ENCODE measurements around the gene POU4F1.
"Not testable (repeated sequence)": the region's sequence is repeated elsewhere in the genome, so short reads cannot be mapped to it uniquely, and the experiment has no call there.

POU4F1 gene

GRCh38 chr13:78603240-78603957, at the start of gene POU4F1:
POU4F1 (minus strand) TSS chr13:78603552; CDS start chr13:78603326, 226 bp downstream.
- no peak for DNase-seq (ENCODE audit: low spot score)

DNA sequence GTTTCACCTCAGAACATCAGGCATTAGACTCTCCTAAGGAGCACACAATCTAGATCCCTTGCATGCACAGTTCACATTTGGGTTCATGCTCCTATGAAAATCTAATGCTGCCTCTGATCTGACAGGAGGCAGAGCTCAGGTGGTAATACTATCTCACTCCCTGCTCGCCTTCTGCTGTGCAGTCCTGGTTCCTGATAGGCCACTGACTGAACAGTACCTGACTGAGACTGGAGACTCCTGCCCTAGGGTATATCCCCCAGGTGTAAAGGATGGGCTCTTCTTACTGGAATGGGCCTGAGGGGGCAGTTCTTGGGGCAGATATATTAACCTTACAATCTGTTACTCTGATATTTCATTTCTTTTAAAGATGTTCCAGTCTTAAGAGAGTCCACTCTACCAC, 49.3 kb upstream of the POU4F1 start:
- no peak for DNase-seq (ENCODE audit: low spot score)

DNA sequence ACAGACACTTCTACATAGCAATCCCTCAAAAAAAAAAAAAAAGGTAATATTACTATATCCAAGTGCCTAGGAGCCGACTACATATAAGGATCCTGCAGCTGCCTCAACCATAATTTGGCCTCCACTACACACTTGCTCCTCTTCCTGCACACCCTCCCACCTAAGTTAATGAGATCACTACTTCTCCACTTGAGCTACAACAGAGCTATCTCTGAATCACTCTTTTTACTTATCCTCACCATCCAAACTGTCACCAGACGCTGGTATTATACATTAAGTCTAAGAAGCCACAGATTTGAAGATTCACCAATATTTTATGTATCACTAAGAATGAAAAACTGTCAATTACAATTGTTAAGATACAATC, 47.3 kb upstream of the POU4F1 start:
- no peak for DNase-seq (ENCODE audit: low spot score)

GRCh38 chr13:78649997-78650716, 46.8 kb upstream of the POU4F1 start:
- DNase-seq (ENCODE audit: low spot score): no peak

DNA sequence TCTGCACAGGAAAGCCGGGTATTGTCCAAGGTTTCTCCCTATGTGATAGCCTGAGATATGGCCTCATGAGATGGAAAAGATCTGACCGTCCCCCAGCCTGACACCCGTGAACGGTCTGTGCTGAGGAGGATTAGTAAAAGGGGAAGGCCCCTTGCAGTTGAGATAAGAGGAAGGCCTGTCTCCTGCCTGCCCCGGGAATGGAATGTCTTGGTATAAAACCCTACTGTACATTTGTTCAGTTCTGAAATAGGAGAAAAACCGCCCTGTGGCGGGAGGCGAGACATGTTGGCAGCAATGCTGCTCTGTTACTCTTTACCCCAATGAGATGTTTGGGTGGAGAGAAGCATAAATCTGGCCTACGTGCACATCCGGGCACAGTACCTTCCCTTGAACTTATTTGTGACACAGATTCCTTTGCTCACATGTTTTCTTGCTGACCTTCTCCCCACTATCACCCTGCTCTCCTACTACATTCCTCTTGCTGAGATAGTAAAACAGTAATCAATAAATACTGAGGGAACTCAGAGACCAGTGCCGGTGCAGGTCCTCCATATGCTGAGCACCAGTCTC, 43.8 kb upstream of the POU4F1 start:
- not testable (repeated sequence) for DNase-seq (ENCODE audit: low spot score)

DNA sequence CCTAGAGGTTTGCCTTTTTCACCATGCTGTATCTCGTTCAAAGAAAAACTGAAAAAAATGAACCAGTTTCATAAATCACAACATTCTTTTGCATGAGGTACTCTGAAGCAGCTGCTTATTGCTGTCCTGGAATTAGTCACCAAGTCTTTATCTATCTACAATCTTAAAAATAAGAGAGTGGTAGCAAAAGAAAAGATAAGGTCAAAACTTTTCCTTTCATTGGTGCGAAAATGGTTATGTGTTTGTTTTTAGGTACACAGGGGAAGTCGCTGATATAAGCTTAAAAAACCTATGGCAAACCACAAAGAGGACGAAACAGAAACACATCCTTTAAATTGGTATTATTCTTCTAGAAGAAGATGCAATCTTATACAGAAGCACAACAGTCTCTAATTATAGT, 34.9 kb upstream of the POU4F1 start:
- DNase-seq (ENCODE audit: low spot score): no peak

- no peak for DNase-seq (ENCODE audit: low spot score)
Observed at GRCh38 chr13:78636495-78636894, 33.1 kb upstream of the POU4F1 start.

DNA sequence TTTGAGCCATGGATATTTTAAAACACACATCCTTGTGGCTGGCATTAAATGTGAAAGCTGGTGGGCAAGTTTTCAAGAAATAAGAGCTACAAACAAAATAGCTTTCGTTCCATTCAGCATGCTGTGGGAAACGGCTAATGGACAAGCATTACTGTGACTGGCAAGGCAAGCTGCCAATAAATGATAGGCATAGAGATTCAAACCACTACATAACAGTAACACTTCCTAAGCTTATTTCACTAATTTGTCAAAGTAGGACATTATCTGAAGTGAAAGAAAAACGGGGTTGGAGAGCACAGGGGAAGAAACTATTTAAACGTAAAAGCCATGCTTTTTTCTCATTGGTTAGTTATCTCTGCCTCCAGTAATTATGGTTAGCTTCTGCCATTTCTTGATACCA, 29.6 kb upstream of the POU4F1 start:
- DNase-seq (ENCODE audit: low spot score): no peak

DNA sequence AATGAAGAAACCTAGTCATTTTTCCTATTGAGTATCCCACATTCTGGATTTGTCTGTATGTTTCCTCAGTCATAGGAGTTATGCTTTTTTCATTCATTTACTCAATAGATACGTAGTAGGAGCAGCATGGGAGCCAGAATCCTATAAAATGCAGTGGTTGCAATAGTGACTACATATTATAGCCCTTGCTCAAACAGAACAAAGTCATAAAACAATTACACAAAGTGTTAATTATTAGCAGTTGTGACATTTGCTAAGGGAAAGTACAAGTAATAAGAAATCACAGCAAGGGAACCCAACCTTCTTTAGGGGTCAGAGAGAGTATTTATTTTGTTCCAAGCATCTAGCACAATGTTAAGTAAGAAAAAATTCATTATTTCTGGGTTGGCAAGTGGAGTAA, 27.7 kb upstream of the POU4F1 start:
- DNase-seq (ENCODE audit: low spot score): no peak

DNA sequence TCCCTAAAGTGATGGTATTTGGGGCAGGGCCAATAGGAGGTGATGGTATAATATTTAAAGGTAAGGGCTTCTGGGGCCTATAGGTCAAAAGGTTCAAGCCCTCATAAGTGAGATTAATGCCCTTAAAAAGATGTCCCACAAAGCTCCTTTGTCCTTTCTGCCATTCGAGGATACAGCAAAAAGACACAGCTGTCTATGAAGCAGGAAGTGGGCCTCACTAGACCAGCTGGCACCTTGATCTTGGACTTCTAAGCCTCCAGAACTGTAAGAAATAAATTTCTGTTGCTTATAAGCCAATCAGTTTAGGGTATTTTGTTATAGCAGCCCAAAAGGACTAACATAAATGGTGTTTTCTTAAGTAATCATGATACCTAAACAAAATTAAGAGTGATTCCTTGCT, 27.2 kb upstream of the POU4F1 start:
- DNase-seq (ENCODE audit: low spot score): no peak

DNA sequence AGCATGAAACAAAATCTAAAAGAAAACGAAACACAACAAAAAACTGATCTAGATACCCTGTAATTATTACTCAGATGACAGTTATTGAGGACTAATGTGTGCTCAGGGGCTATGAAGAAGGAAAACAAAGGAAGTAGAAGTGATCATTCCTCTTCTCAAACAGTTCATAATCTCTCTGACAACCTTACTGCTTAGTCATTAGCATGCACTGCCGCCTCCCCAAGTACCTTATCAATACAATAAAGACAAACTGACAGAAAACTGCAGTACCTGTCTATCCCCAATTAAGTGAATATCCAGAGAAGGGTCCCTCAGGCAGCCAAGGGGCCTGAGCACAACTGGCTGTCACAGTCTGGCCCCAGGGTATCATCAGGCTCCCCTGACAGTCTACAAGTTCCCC, 22.0 kb upstream of the POU4F1 start:
- DNase-seq (ENCODE audit: low spot score): no peak

- no peak for DNase-seq (ENCODE audit: low spot score)
Observed at GRCh38 chr13:78623132-78623531, 19.8 kb upstream of the POU4F1 start.

DNA sequence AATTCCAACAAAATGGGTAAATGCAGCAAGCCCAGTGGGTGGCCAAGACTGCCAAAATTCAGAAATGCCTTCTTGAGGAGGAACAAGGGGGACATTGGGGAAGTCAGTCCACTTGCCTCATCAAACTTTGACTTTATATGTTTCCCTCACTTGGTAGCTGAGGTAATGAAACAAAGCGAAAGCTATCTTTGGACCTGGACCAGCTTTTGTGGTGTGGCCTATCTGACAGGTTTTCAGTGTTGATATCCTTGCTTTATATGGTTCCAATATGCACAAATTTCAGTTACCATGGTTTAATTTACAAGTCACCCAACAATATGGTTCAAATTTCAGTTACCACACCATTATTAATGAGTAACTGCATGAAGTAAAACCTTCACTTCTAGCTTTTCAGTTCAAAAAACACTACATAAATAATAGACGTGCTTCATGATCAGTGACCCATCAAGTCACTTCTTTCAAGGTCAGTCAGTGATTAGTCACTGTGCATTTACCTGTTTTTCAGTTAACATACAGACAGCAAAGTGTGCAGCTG, 17.7 kb upstream of the POU4F1 start:
- DNase-seq (ENCODE audit: low spot score): no peak

DNA sequence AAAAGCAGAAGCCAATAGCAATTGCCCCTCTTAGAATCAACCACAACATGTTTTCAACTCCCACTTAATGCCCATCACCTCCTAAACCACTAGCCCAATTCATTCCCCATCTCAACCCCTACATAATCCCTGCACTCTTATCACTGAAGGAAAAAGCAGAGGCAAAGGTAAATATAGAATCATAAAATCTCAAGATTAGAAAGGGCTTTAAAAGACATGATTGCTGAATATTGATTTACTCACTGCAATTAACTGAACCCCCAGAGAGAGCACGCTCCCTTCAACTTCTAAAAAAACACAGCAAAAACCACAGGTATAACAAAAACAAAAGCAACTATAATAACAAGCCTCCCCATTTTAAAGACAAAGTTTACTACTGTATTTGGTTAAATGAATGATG, 15.1 kb upstream of the POU4F1 start:
- no peak for DNase-seq (ENCODE audit: low spot score)

GRCh38 chr13:78611040-78611439, 7.7 kb upstream of the POU4F1 start:
- DNase-seq (ENCODE audit: low spot score): no peak

- no peak for DNase-seq (ENCODE audit: low spot score)
Observed at GRCh38 chr13:78610381-78610883, 7.1 kb upstream of the POU4F1 start.

GRCh38 chr13:78609464-78610205, 6.3 kb upstream of the POU4F1 start:
- no peak for DNase-seq (ENCODE audit: low spot score)

GRCh38 chr13:78608688-78609463, 5.5 kb upstream of the POU4F1 start:
- no peak for DNase-seq (ENCODE audit: low spot score)

DNA sequence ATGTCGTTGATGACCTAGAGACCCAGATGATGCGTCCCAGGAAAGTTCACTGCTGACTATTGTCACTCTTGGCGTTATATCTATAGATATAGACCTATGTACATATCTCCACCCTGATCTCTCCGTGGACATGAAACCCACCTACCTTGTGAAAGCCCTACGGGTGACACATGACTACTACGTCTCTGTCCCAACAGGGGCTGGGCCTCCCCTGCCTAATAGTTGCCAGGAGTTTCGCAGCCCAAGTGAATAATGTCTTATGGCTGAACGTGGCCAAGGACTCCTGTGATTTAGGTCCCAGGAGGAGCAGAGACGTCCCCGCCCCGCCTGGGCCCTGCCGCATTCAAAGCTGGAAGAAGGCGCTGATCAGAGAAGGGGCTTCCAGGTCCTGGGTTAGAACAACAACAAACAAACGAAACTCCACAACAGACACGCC, 4.9 kb upstream of the POU4F1 start:
- no peak for DNase-seq (ENCODE audit: low spot score)

DNA sequence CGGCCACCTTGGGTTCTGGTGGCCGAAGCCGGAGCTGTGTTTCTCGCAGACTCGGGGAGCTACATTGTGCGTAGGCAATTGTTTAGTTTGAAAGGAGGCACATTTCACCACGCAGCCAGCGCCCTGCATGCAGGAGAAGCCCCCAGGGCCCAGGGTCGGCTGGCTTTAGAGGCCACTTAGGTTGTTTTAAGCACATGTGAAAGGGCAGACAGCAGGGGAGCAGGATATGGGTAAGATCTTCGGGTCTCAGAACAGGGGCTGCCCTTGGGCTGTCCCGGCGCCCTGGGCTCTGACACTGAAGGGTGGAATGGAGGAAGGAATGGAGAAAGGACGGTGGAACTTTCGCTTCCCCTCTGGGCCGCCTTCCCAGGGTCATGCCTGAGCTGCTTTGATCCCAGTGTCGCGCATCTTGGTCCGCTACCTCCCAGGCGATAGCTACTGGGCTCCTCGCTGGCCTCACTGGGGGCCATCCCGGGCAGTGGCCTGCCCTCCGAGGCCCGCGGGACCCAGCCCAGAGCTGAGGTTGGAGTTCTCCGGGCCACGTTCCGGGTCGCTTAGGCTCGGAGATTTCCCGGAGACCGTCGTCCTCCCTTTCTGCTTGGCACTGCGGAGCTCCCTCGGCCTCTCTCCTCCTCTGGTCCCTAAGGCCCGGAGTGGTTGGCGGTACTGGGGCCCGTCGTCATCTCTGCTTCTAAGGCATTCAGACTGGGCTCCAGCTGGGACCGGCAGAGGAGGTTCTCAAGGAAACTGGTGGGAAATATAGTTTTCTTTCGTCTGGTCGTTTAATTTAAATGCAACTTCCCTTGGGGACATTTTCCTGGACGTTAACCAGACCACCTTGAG, 4.3 kb upstream of the POU4F1 start:
- DNase-seq (ENCODE audit: low spot score): no peak

Measured in hepatic stellate cell (primary cell).